ENCODE results near the gene ACTN1. TPM values are rescaled to one million over a fixed set of nuclear protein-coding genes. Genes with fewer than 3 reads are reported as not detected.

ACTN1 gene
- total RNA-seq, 4 donors from 2014 or later = 40.3 to 585 (median 80.1) TPM

GRCh38 chr14:68998062-68998461 lies 19.0 kb upstream of the ACTN1 start:
- H3K27ac ChIP-seq = no peak overlapping the region
- no peak overlapping the region for H3K4me3 ChIP-seq
- H3K36me3 ChIP-seq = no peaks in the 10 kb centered on the region
- H3K4me1 ChIP-seq = no peaks in the 10 kb centered on the region
- no peaks in the 10 kb centered on the region for H3K27me3 ChIP-seq
- no peaks in the 10 kb centered on the region for H3K9me3 ChIP-seq
- TF ChIP-seq POLR2A (IDR thresholded peaks at IDR 0.05) = no peak
- no peak for TF ChIP-seq CTCF (IDR thresholded peaks at IDR 0.05)
- DNase-seq = no peak

GRCh38 chr14:68995731-68996130 lies 16.6 kb upstream of the ACTN1 start:
- Histone ChIP-seq H3K4me3 (no peak overlapping the region), H3K9me3 (no peaks in the 10 kb centered on the region), H3K4me1 (no peaks in the 10 kb centered on the region), H3K36me3 (no peaks in the 10 kb centered on the region), H3K27ac (no peak overlapping the region), H3K27me3 (no peaks in the 10 kb centered on the region)
- DNase-seq = no peak
- TF ChIP-seq POLR2A (IDR thresholded peaks at IDR 0.05) (no peak), CTCF (IDR thresholded peaks at IDR 0.05) (no peak)

GRCh38 chr14:68994056-68994455 lies 15.0 kb upstream of the ACTN1 start:
- no peaks in the 10 kb centered on the region for H3K36me3 ChIP-seq
- H3K4me1 ChIP-seq = no peaks in the 10 kb centered on the region
- H3K9me3 ChIP-seq = no peaks in the 10 kb centered on the region
- TF ChIP-seq CTCF (IDR thresholded peaks at IDR 0.05) = no peak
- no peak for TF ChIP-seq POLR2A (IDR thresholded peaks at IDR 0.05)
- H3K4me3 ChIP-seq = no peak overlapping the region
- H3K27me3 ChIP-seq = no peaks in the 10 kb centered on the region
- DNase-seq = no peak
- no peak overlapping the region for H3K27ac ChIP-seq

- TF ChIP-seq POLR2A (IDR thresholded peaks at IDR 0.05) (no peak), CTCF (IDR thresholded peaks at IDR 0.05) (no peak)
Measured at GRCh38 chr14:68987653-68988036, 8.5 kb upstream of the ACTN1 start.

GRCh38 chr14:68986926-68987652 lies 8.0 kb upstream of the ACTN1 start:
- TF ChIP-seq POLR2A (IDR thresholded peaks at IDR 0.05) (no peak), CTCF (IDR thresholded peaks at IDR 0.05) (no peak)
- no peak for DNase-seq
- H3K27ac ChIP-seq = no peak overlapping the region
- H3K9me3 ChIP-seq = no peaks in the 10 kb centered on the region
- no peaks in the 10 kb centered on the region for H3K4me1 ChIP-seq
- H3K27me3 ChIP-seq = no peaks in the 10 kb centered on the region
- no peak overlapping the region for H3K4me3 ChIP-seq
- H3K36me3 ChIP-seq = no peaks in the 10 kb centered on the region

More at GRCh38 chr14:68987653-68988036, 8.5 kb upstream of the ACTN1 start:
- Histone ChIP-seq H3K27ac (no peak overlapping the region), H3K36me3 (no peaks in the 10 kb centered on the region), H3K9me3 (no peaks in the 10 kb centered on the region), H3K4me3 (no peak overlapping the region), H3K4me1 (no peaks in the 10 kb centered on the region), H3K27me3 (no peaks in the 10 kb centered on the region)
- DNase-seq = no peak
